Glutamatergic neuron (in vitro differentiated cells): ENCODE results near the gene CACNB2. TPM values are rescaled to one million over a fixed set of nuclear protein-coding genes. Genes with fewer than 3 reads are reported as not detected.
"Not testable (repeated sequence)": the region's sequence is repeated elsewhere in the genome, so short reads cannot be mapped to it uniquely, and the experiment has no call there.

Experiments used
- DNase-seq: peaks from one replicate; pipeline ENCODE4 v3.0.0; 2022
- H3K27ac Mint-ChIP-seq: one replicate; pipeline ENCODE4 v1.8.0; 2020; ENCODE audit warnings: mild to moderate bottlenecking, mixed read lengths, inconsistent platforms; ENCODE audit not compliant: unreplicated experiment
- H3K27me3 Mint-ChIP-seq: one replicate; pipeline ENCODE4 v1.8.0; 2020; ENCODE audit warnings: mild to moderate bottlenecking, moderate library complexity, mixed read lengths, inconsistent platforms; ENCODE audit not compliant: unreplicated experiment
- H3K36me3 Mint-ChIP-seq: one replicate; pipeline ENCODE4 v1.8.0; 2020; ENCODE audit warnings: mild to moderate bottlenecking, mixed read lengths, inconsistent platforms; ENCODE audit not compliant: unreplicated experiment
- H3K4me1 Mint-ChIP-seq: one replicate; pipeline ENCODE4 v1.8.0; 2020; ENCODE audit warnings: mild to moderate bottlenecking, low read depth, mixed read lengths, inconsistent platforms; ENCODE audit not compliant: unreplicated experiment
- H3K4me3 Mint-ChIP-seq: one replicate; pipeline ENCODE4 v1.8.0; 2020; ENCODE audit warnings: mild to moderate bottlenecking, mixed read lengths, inconsistent platforms; ENCODE audit not compliant: unreplicated experiment
- H3K9me3 Mint-ChIP-seq: one replicate; pipeline ENCODE4 v1.8.0; 2020; ENCODE audit warnings: mild to moderate bottlenecking, moderate library complexity, mixed read lengths, inconsistent platforms; ENCODE audit not compliant: unreplicated experiment
- CTCF ChIP-seq: fragments of 200-600 bp; sonication (generic); IDR thresholded peaks from one replicate; pipeline ENCODE4 v1.5.0; 2021; ENCODE audit not compliant: partially characterized antibody, unreplicated experiment
- total RNA-seq: library from RNA; stranded (reverse); fragmentation: NEBNext Ultra II Directional; extraction: Animal tissue kit (Norgen Biotek cat#: 25700); gene quantifications from one replicate; pipeline ENCODE4 v1.2.1, GENCODE V29; 2021; ENCODE audit not compliant: unreplicated experiment

Gene CACNB2
- total RNA-seq, 1 donor from 2014 or later: 3.2 TPM

DNA sequence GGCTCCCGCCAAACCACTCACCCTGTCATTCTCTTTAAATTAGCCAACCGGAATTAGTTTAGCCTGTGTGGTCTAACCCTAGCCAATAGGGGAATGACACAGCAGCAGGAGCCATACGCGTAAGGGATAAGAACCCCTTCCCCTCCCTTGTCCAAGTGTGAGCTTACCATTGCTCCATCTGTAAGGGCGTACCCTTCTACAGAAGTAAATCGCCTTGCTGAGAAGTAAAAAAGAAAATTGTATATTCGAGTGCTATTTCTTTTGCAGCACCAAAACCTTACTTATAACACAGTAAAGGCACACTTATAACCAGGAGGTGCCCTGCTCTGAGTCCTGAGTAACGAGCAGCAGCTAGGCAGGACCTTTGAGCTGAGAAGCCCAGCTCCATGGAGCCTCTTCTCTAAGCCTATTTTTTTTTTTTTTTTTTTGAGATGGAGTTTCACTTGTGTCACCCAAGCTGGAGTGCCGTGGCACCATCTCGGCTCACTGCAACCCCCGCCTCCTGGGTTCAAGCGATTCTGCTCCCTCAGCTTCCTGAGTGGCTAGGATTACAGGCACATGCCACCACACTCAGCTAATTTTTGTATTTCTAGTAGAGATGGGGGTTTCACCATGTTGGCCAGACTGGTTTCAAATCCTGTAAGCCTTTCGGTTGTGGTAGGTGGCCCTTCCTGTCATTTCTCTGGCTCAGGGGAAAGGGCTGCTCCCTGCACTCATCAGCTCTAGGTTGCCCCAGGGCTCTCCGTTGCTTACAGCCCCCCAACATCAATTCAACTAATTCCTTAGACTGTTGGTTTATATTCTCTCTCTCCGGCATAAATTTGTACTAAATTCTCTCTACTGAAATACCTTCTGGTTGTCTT is 437.8 kb downstream of the CACNB2 start:
- Mint-ChIP-seq H3K4me1 (no peaks in the 10 kb centered on the region), H3K4me3 (no peak overlapping the region), H3K9me3 (no peaks in the 10 kb centered on the region), H3K27ac (no peak overlapping the region), H3K27me3 (peaks cover 2% of the 10 kb centered on the region), H3K36me3 (peaks cover 40% of the 10 kb centered on the region)
- TF ChIP-seq CTCF: no peak
- no peak for DNase-seq

DNA sequence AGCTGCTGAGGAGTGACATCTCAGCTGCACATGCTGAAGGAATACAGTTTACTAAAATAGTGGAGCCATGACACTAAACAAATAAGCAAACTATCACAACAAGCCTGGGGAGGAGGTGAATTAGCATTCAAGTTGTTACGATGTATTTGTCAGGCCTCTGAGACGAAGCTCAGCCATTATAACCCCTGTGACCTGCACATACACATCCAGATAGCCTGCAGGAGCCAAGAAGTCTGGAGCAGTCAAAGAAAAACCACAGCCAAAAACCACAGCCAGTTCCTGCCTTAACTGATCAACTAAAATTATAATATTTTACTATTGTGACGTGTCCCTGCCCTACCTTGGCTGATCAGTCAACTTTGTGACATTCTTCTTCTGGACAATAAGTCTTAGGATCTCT is 442.6 kb downstream of the CACNB2 start:
- Mint-ChIP-seq H3K27me3 (no peaks in the 10 kb centered on the region), H3K4me3 (no peak overlapping the region), H3K27ac (no peak overlapping the region), H3K4me1 (no peaks in the 10 kb centered on the region), H3K9me3 (no peaks in the 10 kb centered on the region), H3K36me3 (peaks cover 20% of the 10 kb centered on the region)
- no peak for TF ChIP-seq CTCF
- DNase-seq: no peak

DNA sequence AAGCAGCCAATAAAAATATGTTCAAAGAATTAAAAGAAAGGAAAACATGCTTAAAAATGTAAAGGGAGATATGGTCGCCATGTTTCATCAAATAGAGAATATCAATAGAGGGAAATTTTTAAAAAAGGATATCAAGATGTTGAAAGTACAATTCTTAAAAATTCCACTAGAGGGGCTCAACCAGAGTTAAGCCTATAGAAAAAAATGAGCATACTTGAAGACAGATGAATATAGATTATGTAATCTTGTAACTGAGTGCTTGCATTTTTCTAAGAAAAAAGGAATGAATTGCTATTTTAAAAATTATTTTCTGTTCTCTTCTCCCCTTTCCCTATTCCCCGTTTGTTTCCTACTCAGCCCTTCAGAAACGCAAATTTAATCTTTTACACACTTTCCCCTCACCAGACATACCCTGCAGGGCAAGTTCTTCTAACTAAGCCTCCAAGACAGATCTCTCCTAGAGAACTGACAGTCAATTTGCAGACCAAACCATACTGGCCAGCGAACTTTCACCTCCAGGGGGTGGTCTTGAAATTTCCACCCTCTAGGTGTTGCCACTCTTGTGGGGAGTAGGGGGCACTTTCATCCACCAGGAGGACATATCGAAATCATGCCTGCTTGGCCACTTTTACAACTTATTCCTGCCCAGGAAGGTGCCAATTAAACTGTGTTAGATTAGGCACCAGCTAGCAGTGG is 443.5 kb downstream of the CACNB2 start:
- DNase-seq: no peak
- TF ChIP-seq CTCF: peak; percentile 48
- Mint-ChIP-seq H3K36me3 (peaks cover 14% of the 10 kb centered on the region), H3K27me3 (no peaks in the 10 kb centered on the region), H3K27ac (no peak overlapping the region), H3K4me3 (no peak overlapping the region), H3K4me1 (no peaks in the 10 kb centered on the region), H3K9me3 (no peaks in the 10 kb centered on the region)

- H3K4me3 Mint-ChIP-seq, H3K27ac Mint-ChIP-seq, H3K4me1 Mint-ChIP-seq, DNase-seq, H3K9me3 Mint-ChIP-seq, H3K27me3 Mint-ChIP-seq: not testable (repeated sequence)
- peaks cover 11% of the 10 kb centered on the region for H3K36me3 Mint-ChIP-seq
Observed at GRCh38 chr10:18586637-18587036, 446.4 kb downstream of the CACNB2 start.

DNA sequence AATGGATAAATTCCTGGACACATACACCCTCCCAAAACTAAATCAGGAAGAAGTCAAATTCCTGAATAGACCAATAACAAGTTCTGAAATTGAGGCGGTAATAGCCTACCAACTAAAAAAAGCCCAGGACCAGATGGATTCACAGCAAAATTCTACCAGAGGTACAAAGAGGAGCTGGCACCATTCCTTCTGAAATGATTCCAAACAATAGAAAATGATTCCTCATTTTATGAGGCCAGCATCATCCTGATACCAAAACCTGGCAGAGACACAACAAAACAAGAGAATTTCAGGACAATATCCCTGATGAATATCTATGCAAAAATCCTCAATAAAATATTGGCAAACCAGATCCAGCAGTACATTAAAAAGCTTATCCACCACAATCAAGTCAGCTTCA is 450.9 kb downstream of the CACNB2 start:
- H3K27ac Mint-ChIP-seq, H3K9me3 Mint-ChIP-seq, H3K4me3 Mint-ChIP-seq, H3K4me1 Mint-ChIP-seq, H3K36me3 Mint-ChIP-seq, DNase-seq, H3K27me3 Mint-ChIP-seq: not testable (repeated sequence)

Other genes starting within 250 kb of the CACNB2 start
- not detected for gene SLC39A12, start 188.5 kb upstream of the CACNB2 start, total RNA-seq